Small intestine (tissue), 16 donors: ENCODE measurements around the gene TSR3. TPM values are rescaled to one million over a fixed set of nuclear protein-coding genes. Genes with fewer than 3 reads are reported as not detected.

Source experiments
- DNase-seq, 2 donors: peaks; one replicate each; pipeline versions ENCODE4 v3.0.0 to v3.0.0-alpha.2; 2013
- FAIRE-seq: peaks from 2 replicates; lab custom pipeline; 2012; peaks lifted over from hg19 to GRCh38; lab: Jason Lieb, UNC
- H3K27ac ChIP-seq, 3 donors: one replicate each; pipeline ENCODE4 v1.5.1; 2013; ENCODE audit warnings: low read length in 2 of 3, mild to moderate bottlenecking in 2 of 3, control low read depth in 1 of 3, inconsistent platforms in 1 of 3, low read depth in 1 of 3, moderate library complexity in 1 of 3
- H3K27me3 ChIP-seq, 3 donors: one replicate each; pipeline ENCODE4 v1.6.1; 2013; ENCODE audit warnings: low read length in 3 of 3, inconsistent platforms in 1 of 3; ENCODE audit not compliant: control insufficient read depth in 3 of 3, insufficient read depth in 3 of 3
- H3K36me3 ChIP-seq, 3 donors: one replicate each; pipeline ENCODE4 v1.6.1; 2013; ENCODE audit warnings: low read length in 3 of 3, inconsistent platforms in 1 of 3, low read depth in 1 of 3, mild to moderate bottlenecking in 1 of 3, moderate library complexity in 1 of 3; ENCODE audit not compliant: control insufficient read depth in 3 of 3, insufficient read depth in 2 of 3
- H3K4me1 ChIP-seq, 3 donors: one replicate each; pipeline ENCODE4 v1.6.1; 2013; ENCODE audit warnings: low read length in 2 of 3, inconsistent platforms in 1 of 3, low read depth in 1 of 3, mild to moderate bottlenecking in 1 of 3, moderate library complexity in 1 of 3; ENCODE audit not compliant: control insufficient read depth in 3 of 3, insufficient read depth in 2 of 3
- H3K4me3 ChIP-seq, 3 donors: one replicate each; pipeline ENCODE4 v1.5.1; 2013; ENCODE audit warnings: low read length in 3 of 3, control low read depth in 1 of 3, inconsistent platforms in 1 of 3, low read depth in 1 of 3, mild to moderate bottlenecking in 1 of 3, moderate library complexity in 1 of 3
- H3K9me3 ChIP-seq, 2 donors: one replicate each; pipeline ENCODE4 v1.6.1; 2013; ENCODE audit warnings: low read depth in 1 of 2, low read length in 1 of 2; ENCODE audit not compliant: control insufficient read depth in 2 of 2, insufficient read depth in 1 of 2
- WGBS, 3 donors: extraction: QIAGEN DNeasy Blood & Tissue Kit; methylation state at CpG; one replicate each; pipeline ENCODE4 v1.1.7; 2013; 5-methylcytosine and 5-hydroxymethylcytosine counted together
- long read RNA-seq, 10 donors: transcript quantifications; one replicate each; lab custom pipeline, GENCODE V29; 2026
- polyA plus RNA-seq, 4 donors: library from polyadenylated mRNA; stranded (reverse) in 3 of 4; unstranded in 1 of 4; fragments of 200-250 nt in 3 of 4; fragments of 120-200 nt in 1 of 4; gene quantifications; one replicate each; pipeline versions ENCODE4 v1.2.1 to v1.2.3, GENCODE V29; 2013
- donor health status: healthy with polysubstance abuse.
- donor health status: control.
- donor health status: control.
- donor health status: Bipolar disorder and iron deficiency.
- donor health status: healthy.

The TSR3 gene
- polyA plus RNA-seq, result 10 to 100 TPM; 38.7 to 67.8 (median 57.3) TPM
- long read RNA-seq, donor 1, result 0 reads
- long read RNA-seq, donor 2, transcript TSR3-201 (6 exons, 1,243 nt), result major isoform, 17 of 17 reads
- long read RNA-seq, donor 2, partial matches to known transcripts, result 0 of 17 reads
- long read RNA-seq, donor 2, other reads (novel, unspliced or antisense), result 0 of 17 reads
- long read RNA-seq, donor 3, transcript TSR3-201 (6 exons, 1,243 nt), result major isoform, 13 of 13 reads
- long read RNA-seq, donor 3, partial matches to known transcripts, result 0 of 13 reads
- long read RNA-seq, donor 3, other reads (novel, unspliced or antisense), result 0 of 13 reads
- long read RNA-seq, donor 4, partial matches to known transcripts, result 0 of 1 reads
- long read RNA-seq, donor 4, other reads (novel, unspliced or antisense), result 0 of 1 reads
- long read RNA-seq, donor 5, transcript TSR3-201 (6 exons, 1,243 nt), result major isoform, 7 of 7 reads
- long read RNA-seq, donor 5, partial matches to known transcripts, result 0 of 7 reads
- long read RNA-seq, donor 5, other reads (novel, unspliced or antisense), result 0 of 7 reads
- long read RNA-seq, donor 6, transcript TSR3-201 (6 exons, 1,243 nt), result major isoform, 24 of 24 reads
- long read RNA-seq, donor 6, partial matches to known transcripts, result 0 of 24 reads
- long read RNA-seq, donor 6, other reads (novel, unspliced or antisense), result 0 of 24 reads
- long read RNA-seq, donor 7, transcript TSR3-201 (6 exons, 1,243 nt), result major isoform, 60 of 70 reads
- long read RNA-seq, donor 7, partial matches to known transcripts, result 10 of 70 reads
- long read RNA-seq, donor 7, other reads (novel, unspliced or antisense), result 0 of 70 reads
- long read RNA-seq, donor 8, partial matches to known transcripts, result 0 of 4 reads
- long read RNA-seq, donor 8, other reads (novel, unspliced or antisense), result 0 of 4 reads
- long read RNA-seq, donor 9, transcript TSR3-201 (6 exons, 1,243 nt), result major isoform, 6 of 6 reads
- long read RNA-seq, donor 9, partial matches to known transcripts, result 0 of 6 reads
- long read RNA-seq, donor 9, other reads (novel, unspliced or antisense), result 0 of 6 reads
- long read RNA-seq, donor 10, transcript TSR3-201 (6 exons, 1,243 nt), result major isoform, 26 of 26 reads
- long read RNA-seq, donor 10, partial matches to known transcripts, result 0 of 26 reads
- long read RNA-seq, donor 10, other reads (novel, unspliced or antisense), result 0 of 26 reads

- no peaks in the 10 kb centered on the region for H3K27me3 ChIP-seq
- DNase-seq (peak; percentile 85 to 93), FAIRE-seq (no peak)
- H3K9me3 ChIP-seq, result no peaks in the 10 kb centered on the region
- H3K27ac ChIP-seq, result peak within 1 kb of the TSS in 2 of 3 donors; percentile 24 to 26
- peaks cover 2 to 43% (median 4%) of the 10 kb centered on the region in 3 donors for H3K36me3 ChIP-seq
- peak within 1 kb of the TSS; percentile 80 to 92 (median 89) for H3K4me3 ChIP-seq
- WGBS, 3 donors, result 0 to 1% (median 1%) methylated on average over 76 to 98 of the region's 98 CpGs
- H3K4me1 ChIP-seq, result peaks cover 0 to 13% (median 13%) of the 10 kb centered on the region in 3 donors
These were observed at the start of gene TSR3, which contains the start of gene GNPTG for GRCh38 chr16:1351582-1352362. TSR3 (minus strand) TSS chr16:1351878; CDS start chr16:1351804, 74 bp downstream. GNPTG (plus strand) TSS chr16:1351931; CDS start chr16:1351966, 35 bp downstream.

DNA sequence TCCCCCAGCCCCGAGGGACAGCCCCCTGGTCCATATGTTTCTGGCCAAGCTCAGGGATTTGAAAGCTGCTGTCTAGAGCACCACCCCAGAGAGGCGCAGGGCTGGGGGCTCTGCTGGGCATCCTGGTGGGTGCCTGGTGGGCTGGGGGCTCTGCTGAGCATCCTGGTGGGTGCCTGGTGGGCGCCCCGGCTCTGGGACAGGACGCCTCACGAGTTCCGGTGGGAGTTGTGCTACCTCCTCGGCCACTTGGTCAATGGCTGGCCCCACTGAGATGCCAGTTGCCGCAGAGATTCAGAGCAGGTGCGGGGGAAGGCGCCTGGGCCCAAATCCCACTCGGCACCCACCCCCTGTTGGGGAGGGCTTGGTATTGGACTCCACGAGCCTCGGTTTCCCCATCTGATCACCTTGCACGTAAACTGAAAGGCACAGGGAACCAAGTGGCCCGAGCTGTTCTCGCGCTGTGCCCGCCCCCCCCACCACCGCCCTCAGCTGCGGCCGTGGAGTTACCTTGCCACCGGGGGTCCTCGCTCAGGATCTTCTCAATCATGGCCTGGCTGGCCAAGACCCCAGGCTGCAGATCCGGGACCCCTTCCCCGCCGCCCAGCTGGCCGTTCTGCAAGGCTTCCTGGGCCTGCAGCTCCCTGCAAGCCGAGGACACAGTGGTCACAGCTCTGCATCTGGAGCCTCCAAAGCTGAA, 49.5 kb upstream of the TSR3 start:
- Histone ChIP-seq H3K36me3 (peaks cover 8 to 90% (median 16%) of the 10 kb centered on the region in 3 donors), H3K27me3 (no peaks in the 10 kb centered on the region), H3K9me3 (no peaks in the 10 kb centered on the region), H3K4me1 (no peaks in the 10 kb centered on the region), H3K27ac (no peak overlapping the region), H3K4me3 (no peak overlapping the region)
- FAIRE-seq, result no peak
- DNase-seq, result no peak
- 91 to 96% (median 93%) methylated on average over 26 to 29 of the region's 29 CpGs for WGBS, 3 donors

DNA sequence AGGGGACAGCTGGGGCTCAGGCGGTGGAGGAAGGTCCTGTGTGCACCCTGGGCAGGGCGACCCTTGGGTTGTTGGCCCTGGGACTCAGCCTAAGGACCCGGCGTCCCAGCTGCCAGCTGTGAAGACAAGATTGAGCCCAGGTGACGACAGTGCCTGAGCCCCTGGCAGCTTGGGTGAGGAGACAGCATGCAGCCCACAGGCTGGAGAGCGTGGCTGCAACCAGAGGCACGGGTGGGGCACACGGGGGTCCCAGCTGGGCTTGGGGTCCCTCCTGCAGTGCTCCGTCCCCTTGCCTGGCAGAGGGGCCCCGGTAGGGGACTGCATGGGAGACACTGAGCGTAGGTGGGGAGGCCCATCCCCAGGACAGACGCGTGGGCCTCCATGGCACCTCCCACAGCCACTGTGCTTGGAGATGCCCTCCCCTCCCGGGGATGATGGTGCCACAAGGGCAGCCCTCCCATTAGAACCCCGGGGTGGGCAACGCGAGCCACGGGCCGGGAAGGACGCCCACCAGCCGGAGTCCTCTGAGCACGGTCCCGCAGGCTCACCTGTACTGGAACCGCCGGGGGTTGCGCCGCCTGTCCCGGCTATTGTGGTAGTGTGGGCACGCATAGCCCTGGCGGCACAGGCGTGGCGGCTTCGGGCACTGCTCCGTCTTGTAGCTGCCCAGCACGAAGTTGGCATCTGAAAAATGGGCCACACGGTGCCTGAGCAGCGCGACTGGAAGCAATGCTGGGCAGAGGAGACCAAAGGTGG, 47.3 kb upstream of the TSR3 start:
- no peak for FAIRE-seq
- Histone ChIP-seq H3K27me3 (no peaks in the 10 kb centered on the region), H3K4me1 (no peaks in the 10 kb centered on the region), H3K9me3 (no peaks in the 10 kb centered on the region), H3K36me3 (peaks cover 11 to 86% (median 14%) of the 10 kb centered on the region in 3 donors), H3K27ac (no peak overlapping the region), H3K4me3 (no peak overlapping the region)
- 96 to 98% (median 96%) methylated on average over 28 to 38 of the region's 38 CpGs for WGBS, 3 donors
- DNase-seq, result no peak

DNA sequence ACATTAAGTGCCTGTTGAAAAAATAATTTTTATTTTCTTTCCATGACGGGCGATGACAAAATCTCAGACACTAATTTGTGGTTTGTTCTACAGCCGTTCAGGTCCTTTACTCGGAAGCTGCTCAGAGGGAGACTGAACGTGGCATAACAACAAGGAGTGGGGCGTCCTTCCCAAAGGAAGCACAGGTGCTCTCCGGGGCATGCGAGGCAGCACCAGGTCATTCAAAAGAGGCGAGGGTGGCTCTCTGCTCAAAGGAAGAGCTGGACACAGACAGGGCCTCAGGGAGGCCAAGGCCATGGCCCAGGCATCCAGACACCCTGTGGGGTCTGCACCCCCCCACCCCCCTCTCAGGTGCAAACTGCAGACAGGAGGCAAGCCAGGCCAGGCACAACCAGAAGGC, 46.7 kb upstream of the TSR3 start:
- no peak overlapping the region for H3K4me3 ChIP-seq
- peaks cover 17 to 86% (median 20%) of the 10 kb centered on the region in 3 donors for H3K36me3 ChIP-seq
- 95 to 96% (median 95%) methylated on average over 9 of the region's 9 CpGs for WGBS, 3 donors
- no peaks in the 10 kb centered on the region for H3K9me3 ChIP-seq
- H3K27ac ChIP-seq, result no peak overlapping the region
- H3K27me3 ChIP-seq, result no peaks in the 10 kb centered on the region
- DNase-seq, result no peak
- FAIRE-seq, result no peak
- no peaks in the 10 kb centered on the region for H3K4me1 ChIP-seq

GRCh38 chr16:1397779-1398178, 46.1 kb upstream of the TSR3 start:
- no peak for DNase-seq
- peaks cover 18 to 86% (median 21%) of the 10 kb centered on the region in 3 donors for H3K36me3 ChIP-seq

GRCh38 chr16:1395444-1396031, 43.9 kb upstream of the TSR3 start:
- Histone ChIP-seq H3K4me1 (no peaks in the 10 kb centered on the region), H3K4me3 (no peak overlapping the region), H3K36me3 (peaks cover 16 to 83% (median 16%) of the 10 kb centered on the region in 3 donors), H3K27me3 (no peaks in the 10 kb centered on the region), H3K9me3 (no peaks in the 10 kb centered on the region), H3K27ac (no peak overlapping the region)
- no peak for FAIRE-seq
- 68 to 83% (median 82%) methylated on average over 22 of the region's 22 CpGs for WGBS, 3 donors
- peak in 1 of 2 donors; percentile 23 for DNase-seq

More at GRCh38 chr16:1397779-1398178, 46.1 kb upstream of the TSR3 start:
- WGBS, 3 donors, result 94 to 95% (median 94%) methylated on average over 17 to 21 of the region's 21 CpGs
- no peak overlapping the region for H3K4me3 ChIP-seq
- no peaks in the 10 kb centered on the region for H3K4me1 ChIP-seq
- no peaks in the 10 kb centered on the region for H3K27me3 ChIP-seq
- FAIRE-seq, result no peak
- H3K27ac ChIP-seq, result no peak overlapping the region
- no peaks in the 10 kb centered on the region for H3K9me3 ChIP-seq
